CD14-positive monocyte (primary cell): ENCODE measurements around the gene GOLPH3. TPM values are rescaled to one million over a fixed set of nuclear protein-coding genes. Genes with fewer than 3 reads are reported as not detected.

Experiments
- DNase-seq, 3 donors: peaks; one replicate each; pipeline ENCODE4 v3.0.0-alpha.2; 2011 to 2022
- H2AFZ ChIP-seq: 2 replicates; pipeline ENCODE4 v1.6.0; 2012; ENCODE audit warnings: mild to moderate bottlenecking, low read depth, low read length, inconsistent platforms; ENCODE audit not compliant: insufficient read depth, poor library complexity, severe bottlenecking
- H3K27ac ChIP-seq, 2 donors: 1 replicate in 1 of 2; 2 replicates in 1 of 2; pipeline ENCODE4 v1.5.1; 2012 to 2013; ENCODE audit warnings: low read length in 2 of 2, control low read depth in 1 of 2, inconsistent platforms in 1 of 2, low read depth in 1 of 2, mild to moderate bottlenecking in 1 of 2
- H3K27me3 ChIP-seq, 2 donors: one replicate each; pipeline versions ENCODE4 v1.6.0 to v1.6.1; 2011 to 2013; ENCODE audit warnings: low read length in 2 of 2; ENCODE audit not compliant: control insufficient read depth in 2 of 2, insufficient read depth in 2 of 2
- H3K36me3 ChIP-seq, 2 donors: replicated peaks in 1 of 2; 1 replicate in 1 of 2; 2 replicates in 1 of 2; pipeline versions ENCODE4 v1.5.1 to v1.6.1; 2012 to 2013; ENCODE audit warnings: low read length in 2 of 2, control low read depth in 1 of 2, inconsistent platforms in 1 of 2, mild to moderate bottlenecking in 1 of 2; ENCODE audit not compliant: insufficient read depth in 2 of 2, control insufficient read depth in 1 of 2
- H3K4me1 ChIP-seq, 2 donors: 1 replicate in 1 of 2; 2 replicates in 1 of 2; pipeline versions ENCODE4 v1.5.1 to v1.6.1; 2012 to 2013; ENCODE audit warnings: low read length in 2 of 2, control low read depth in 1 of 2, inconsistent platforms in 1 of 2, mild to moderate bottlenecking in 1 of 2, moderate library complexity in 1 of 2; ENCODE audit not compliant: insufficient read depth in 2 of 2, control insufficient read depth in 1 of 2
- H3K4me2 ChIP-seq: replicated peaks from 2 replicates; pipeline ENCODE3; 2012; ENCODE audit warnings: low read length, moderate library complexity, mild to moderate bottlenecking; ENCODE audit not compliant: poor library complexity, severe bottlenecking; ENCODE audit errors: extremely low read depth
- H3K4me3 ChIP-seq, 3 experiments: fragments of 200-600 bp in 1 of 3; sonication (generic) in 1 of 3; replicated peaks in 1 of 3; 1 replicate in 2 of 3; 2 replicates in 1 of 3; pipeline ENCODE4 v1.5.1; 2011 to 2013; ENCODE audit warnings: low read length in 3 of 3, mild to moderate bottlenecking in 3 of 3, control low read depth in 2 of 3, low read depth in 2 of 3, inconsistent platforms in 1 of 3, moderate library complexity in 1 of 3
- H3K79me2 ChIP-seq: 2 replicates; pipeline ENCODE4 v1.6.0; 2012; ENCODE audit warnings: mild to moderate bottlenecking, control low read depth, inconsistent platforms, low read length, moderate library complexity; ENCODE audit not compliant: insufficient read depth
- H3K9ac ChIP-seq: 2 replicates; pipeline ENCODE4 v1.6.0; 2017; ENCODE audit warnings: low read length, mild to moderate bottlenecking; ENCODE audit not compliant: insufficient read depth, poor library complexity, severe bottlenecking
- H3K9me3 ChIP-seq, 2 donors: replicated peaks in 1 of 2; 1 replicate in 1 of 2; 2 replicates in 1 of 2; pipeline versions ENCODE4 v1.5.1 to v1.6.1; 2012 to 2013; ENCODE audit warnings: low read length in 2 of 2, control low read depth in 1 of 2; ENCODE audit not compliant: control insufficient read depth in 1 of 2, insufficient read depth in 1 of 2
- H4K20me1 ChIP-seq: 2 replicates; pipeline ENCODE4 v1.6.0; 2012; ENCODE audit warnings: mild to moderate bottlenecking, low read length, control low read depth, moderate library complexity; ENCODE audit not compliant: insufficient read depth
- H3K27ac Mint-ChIP-seq, 7 donors: one replicate each; pipeline ENCODE4 v1.8.0; 2020; ENCODE audit warnings: mild to moderate bottlenecking in 7 of 7, mixed read lengths in 7 of 7, moderate library complexity in 6 of 7, inconsistent platforms in 2 of 7
- H3K27me3 Mint-ChIP-seq, 3 donors: one replicate each; pipeline ENCODE4 v1.8.0; 2021 to 2022; ENCODE audit warnings: low read depth in 3 of 3, mild to moderate bottlenecking in 3 of 3, mixed read lengths in 3 of 3, moderate library complexity in 3 of 3, inconsistent platforms in 1 of 3
- H3K36me3 Mint-ChIP-seq, 2 donors: one replicate each; pipeline ENCODE4 v1.8.0; 2020; ENCODE audit warnings: mixed read lengths in 2 of 2, inconsistent platforms in 1 of 2, mild to moderate bottlenecking in 1 of 2
- H3K4me1 Mint-ChIP-seq: one replicate; pipeline ENCODE4 v1.8.0; 2020; ENCODE audit warnings: mild to moderate bottlenecking, mixed read lengths
- H3K4me3 Mint-ChIP-seq, 2 donors: one replicate each; pipeline ENCODE4 v1.8.0; 2020; ENCODE audit warnings: mild to moderate bottlenecking in 2 of 2, mixed read lengths in 2 of 2, moderate library complexity in 1 of 2
- H3K9me3 Mint-ChIP-seq, 7 donors: one replicate each; pipeline ENCODE4 v1.8.0; 2020 to 2022; ENCODE audit warnings: mixed read lengths in 7 of 7, mild to moderate bottlenecking in 6 of 7, moderate library complexity in 6 of 7, inconsistent platforms in 2 of 7
- WGBS: methylation state at CpG from one replicate; pipeline ENCODE4 v1.1.5; 2013; ENCODE audit warnings: missing lambda C conversion rate; ENCODE audit not compliant: insufficient coverage; 5-methylcytosine and 5-hydroxymethylcytosine counted together
- intact Hi-C, 2 donors: fragments of 100-400 bp; cut with micrococcal nuclease; formaldehyde crosslinking; loops; one replicate each; pipeline versions ENCODE4 v1.15.0 to v1.15.1; 2023
- polyA plus RNA-seq, 3 donors: library from polyadenylated mRNA; depleted of rRNA in 1 of 3; unstranded in 2 of 3; stranded (reverse) in 1 of 3; fragments of 300-500 nt in 2 of 3; fragments of >200 nt in 1 of 3; fragmentation: Illumina TruSeq in 2 of 3; gene quantifications; 1 replicate in 2 of 3; 2 replicates in 1 of 3; pipeline ENCODE4 v1.2.3, GENCODE V29; 2012 to 2021
- TF ChIP-seq, protein P1 (sequence below): fragments of 200-600 bp; IDR thresholded peaks from one replicate; pipeline ENCODE4 v1.8.0; 2022; ENCODE audit warnings: antibody characterized with exemption, mild to moderate bottlenecking

GOLPH3 gene
- polyA plus RNA-seq, 3 donors: 25.1 to 108 (median 105) TPM

DNA sequence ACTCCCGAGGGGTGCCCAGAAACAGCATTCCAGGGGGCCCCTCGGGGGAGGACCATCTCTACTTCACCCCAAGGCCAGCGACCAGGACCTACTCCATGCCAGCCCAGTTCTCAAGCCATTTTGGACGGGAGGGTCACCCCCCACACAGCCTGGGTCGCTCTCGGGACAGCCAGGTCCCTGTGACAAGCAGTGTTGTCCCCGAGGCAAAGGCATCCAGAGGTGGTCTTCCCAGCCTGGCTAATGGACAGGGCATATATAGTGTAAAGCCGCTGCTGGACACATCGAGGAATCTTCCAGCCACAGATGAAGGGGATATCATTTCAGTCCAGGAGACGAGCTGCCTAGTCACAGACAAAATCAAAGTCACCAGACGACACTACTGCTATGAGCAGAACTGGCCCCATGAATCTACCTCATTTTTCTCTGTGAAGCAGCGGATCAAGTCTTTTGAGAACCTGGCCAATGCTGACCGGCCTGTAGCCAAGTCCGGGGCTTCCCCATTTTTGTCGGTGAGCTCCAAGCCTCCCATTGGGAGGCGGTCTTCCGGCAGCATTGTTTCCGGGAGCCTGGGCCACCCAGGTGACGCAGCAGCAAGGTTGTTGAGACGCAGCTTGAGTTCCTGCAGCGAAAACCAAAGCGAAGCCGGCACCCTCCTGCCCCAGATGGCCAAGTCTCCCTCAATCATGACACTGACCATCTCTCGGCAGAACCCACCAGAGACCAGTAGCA is 83.9 kb downstream of the GOLPH3 start:
- H3K27ac ChIP-seq: no peak overlapping the region
- H2AFZ ChIP-seq: no peak overlapping the region
- Mint-ChIP-seq H3K36me3 (no peaks in the 10 kb centered on the region), H3K4me1 (peaks cover 6% of the 10 kb centered on the region), H3K4me3 (no peak overlapping the region), H3K9me3 (peaks cover 0 to 2% (median 0%) of the 10 kb centered on the region in 7 donors), H3K27ac (no peak overlapping the region), H3K27me3 (peaks cover 0 to 2% (median 0%) of the 10 kb centered on the region in 3 donors)
- H4K20me1 ChIP-seq: no peaks in the 10 kb centered on the region
- no peaks in the 10 kb centered on the region for H3K9me3 ChIP-seq
- DNase-seq: no peak
- WGBS: 95% methylated on average over 22 of the region's 24 CpGs
- TF ChIP-seq, protein P1, sequence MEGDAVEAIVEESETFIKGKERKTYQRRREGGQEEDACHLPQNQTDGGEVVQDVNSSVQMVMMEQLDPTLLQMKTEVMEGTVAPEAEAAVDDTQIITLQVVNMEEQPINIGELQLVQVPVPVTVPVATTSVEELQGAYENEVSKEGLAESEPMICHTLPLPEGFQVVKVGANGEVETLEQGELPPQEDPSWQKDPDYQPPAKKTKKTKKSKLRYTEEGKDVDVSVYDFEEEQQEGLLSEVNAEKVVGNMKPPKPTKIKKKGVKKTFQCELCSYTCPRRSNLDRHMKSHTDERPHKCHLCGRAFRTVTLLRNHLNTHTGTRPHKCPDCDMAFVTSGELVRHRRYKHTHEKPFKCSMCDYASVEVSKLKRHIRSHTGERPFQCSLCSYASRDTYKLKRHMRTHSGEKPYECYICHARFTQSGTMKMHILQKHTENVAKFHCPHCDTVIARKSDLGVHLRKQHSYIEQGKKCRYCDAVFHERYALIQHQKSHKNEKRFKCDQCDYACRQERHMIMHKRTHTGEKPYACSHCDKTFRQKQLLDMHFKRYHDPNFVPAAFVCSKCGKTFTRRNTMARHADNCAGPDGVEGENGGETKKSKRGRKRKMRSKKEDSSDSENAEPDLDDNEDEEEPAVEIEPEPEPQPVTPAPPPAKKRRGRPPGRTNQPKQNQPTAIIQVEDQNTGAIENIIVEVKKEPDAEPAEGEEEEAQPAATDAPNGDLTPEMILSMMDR: no peak
- H3K79me2 ChIP-seq: no peaks in the 10 kb centered on the region
- no peak overlapping the region for H3K4me2 ChIP-seq
- no peak overlapping the region for H3K4me3 ChIP-seq
- no peaks in the 10 kb centered on the region for H3K4me1 ChIP-seq
- H3K27me3 ChIP-seq: no peaks in the 10 kb centered on the region
- no peak overlapping the region for H3K9ac ChIP-seq
- intact Hi-C loops: loop anchor here in 1 of 2 donors (5.0 kb wide), 1 partner anchor 508 kb away; no protein-coding TSS in a partner anchor
- no peaks in the 10 kb centered on the region for H3K36me3 ChIP-seq

DNA sequence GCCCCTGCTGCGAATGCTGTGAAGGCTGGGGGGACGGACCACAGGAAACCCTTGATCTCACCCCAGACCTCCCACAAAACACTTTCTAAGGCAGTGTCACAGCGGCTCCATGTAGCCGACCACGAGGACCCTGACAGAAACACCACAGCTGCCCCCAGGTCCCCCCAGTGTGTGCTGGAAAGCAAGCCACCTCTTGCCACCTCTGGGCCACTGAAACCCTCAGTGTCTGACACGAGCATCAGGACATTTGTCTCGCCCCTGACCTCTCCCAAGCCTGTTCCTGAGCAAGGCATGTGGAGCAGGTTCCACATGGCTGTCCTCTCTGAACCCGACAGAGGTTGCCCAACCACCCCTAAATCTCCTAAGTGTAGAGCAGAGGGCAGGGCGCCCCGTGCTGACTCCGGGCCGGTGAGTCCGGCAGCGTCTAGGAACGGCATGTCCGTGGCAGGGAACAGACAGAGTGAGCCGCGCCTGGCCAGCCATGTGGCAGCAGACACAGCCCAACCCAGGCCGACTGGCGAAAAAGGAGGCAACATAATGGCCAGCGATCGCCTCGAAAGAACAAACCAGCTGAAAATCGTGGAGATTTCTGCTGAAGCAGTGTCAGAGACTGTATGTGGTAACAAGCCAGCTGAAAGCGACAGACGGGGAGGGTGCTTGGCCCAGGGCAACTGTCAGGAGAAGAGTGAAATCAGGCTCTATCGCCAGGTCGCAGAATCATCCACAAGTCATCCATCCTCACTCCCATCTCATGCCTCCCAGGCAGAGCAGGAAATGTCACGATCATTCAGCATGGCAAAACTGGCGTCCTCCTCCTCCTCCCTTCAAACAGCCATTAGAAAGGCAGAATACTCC is 84.7 kb downstream of the GOLPH3 start:
- WGBS: 98% methylated on average over 29 of the region's 30 CpGs
- Histone ChIP-seq H3K9ac (no peak overlapping the region), H3K79me2 (no peaks in the 10 kb centered on the region), H3K4me2 (no peak overlapping the region), H3K27me3 (no peaks in the 10 kb centered on the region), H3K9me3 (no peaks in the 10 kb centered on the region), H3K4me1 (no peaks in the 10 kb centered on the region), H3K36me3 (no peaks in the 10 kb centered on the region), H2AFZ (no peak overlapping the region), H4K20me1 (no peaks in the 10 kb centered on the region), H3K27ac (no peak overlapping the region), H3K4me3 (no peak overlapping the region)
- TF ChIP-seq, protein P1: no peak
- intact Hi-C loops: no loop called here
- Mint-ChIP-seq H3K4me3 (no peak overlapping the region), H3K9me3 (peaks cover 0 to 2% (median 0%) of the 10 kb centered on the region in 7 donors), H3K27ac (no peak overlapping the region), H3K27me3 (peaks cover 0 to 2% (median 0%) of the 10 kb centered on the region in 3 donors), H3K4me1 (peaks cover 6% of the 10 kb centered on the region), H3K36me3 (no peaks in the 10 kb centered on the region)
- no peak for DNase-seq
